Endothelial cell of hepatic sinusoid (primary cell): Measurements from ENCODE around the gene ACSF2.

Experiments used
- in situ Hi-C: cut with HindIII; loops from 2 replicates; pipeline ENCODE4 v1.10.0; 2017; ENCODE audit warnings: low sequenced_read_pairs

ACSF2 gene

GRCh38 chr17:50518384-50519023 lies 92.5 kb downstream of the ACSF2 start:
- in situ Hi-C loops = loop anchor here (5.0 kb wide), 1 partner anchor 109 kb away; no protein-coding TSS in a partner anchor

- in situ Hi-C loops = loop anchor here (5.0 kb wide), 1 partner anchor 108 kb away; no protein-coding TSS in a partner anchor
These were observed 93.3 kb downstream of the ACSF2 start for GRCh38 chr17:50519141-50519834.

- in situ Hi-C loops = no loop called here
These were observed 94.5 kb downstream of the ACSF2 start for GRCh38 chr17:50520483-50520882.

GRCh38 chr17:50521514-50521913 lies 95.5 kb downstream of the ACSF2 start:
- in situ Hi-C loops = no loop called here

- in situ Hi-C loops = no loop called here
These were observed 96.7 kb downstream of the ACSF2 start for GRCh38 chr17:50522766-50523165.

GRCh38 chr17:50523208-50523607 lies 97.2 kb downstream of the ACSF2 start:
- in situ Hi-C loops = no loop called here
